GM19099 (cell line): ENCODE results near the gene SLC30A2.

Experiments
- POLR2A ChIP-seq: IDR thresholded peaks from 3 replicates; pipeline ENCODE4 v1.6.1; 2011; ENCODE audit warnings: low read depth; ENCODE audit not compliant: insufficient read length; ENCODE audit errors: extremely low read depth

Gene SLC30A2

GRCh38 chr1:26025517-26025916 lies 20.4 kb downstream of the SLC30A2 start:
- no peak for TF ChIP-seq POLR2A

GRCh38 chr1:26025060-26025459 lies 20.9 kb downstream of the SLC30A2 start:
- no peak for TF ChIP-seq POLR2A

GRCh38 chr1:26023826-26024225 lies 22.1 kb downstream of the SLC30A2 start:
- TF ChIP-seq POLR2A: no peak

GRCh38 chr1:26023009-26023408 lies 22.9 kb downstream of the SLC30A2 start:
- no peak for TF ChIP-seq POLR2A

GRCh38 chr1:26022404-26022779 lies 23.5 kb downstream of the SLC30A2 start:
- TF ChIP-seq POLR2A: no peak

GRCh38 chr1:26021647-26022403 lies 24.1 kb downstream of the SLC30A2 start, which contains the start of gene EXTL1:
Gene EXTL1, plus strand, starts transcription at chr1:26021775. Its CDS starts 872 bp downstream, at chr1:26022647.
- no peak for TF ChIP-seq POLR2A

GRCh38 chr1:26020941-26021646 lies 24.8 kb downstream of the SLC30A2 start:
- TF ChIP-seq POLR2A: no peak

- TF ChIP-seq POLR2A: no peak
These were observed 25.6 kb downstream of the SLC30A2 start for GRCh38 chr1:26020330-26020768.

GRCh38 chr1:26019641-26020315 lies 26.1 kb downstream of the SLC30A2 start:
- TF ChIP-seq POLR2A: no peak

GRCh38 chr1:26017606-26018005 lies 28.3 kb downstream of the SLC30A2 start:
- TF ChIP-seq POLR2A: no peak

GRCh38 chr1:26016953-26017545 lies 28.9 kb downstream of the SLC30A2 start:
- TF ChIP-seq POLR2A: no peak

GRCh38 chr1:26016258-26016952 lies 29.5 kb downstream of the SLC30A2 start:
- no peak for TF ChIP-seq POLR2A

- no peak for TF ChIP-seq POLR2A
These were observed 30.6 kb downstream of the SLC30A2 start for GRCh38 chr1:26015358-26015757.

GRCh38 chr1:26014179-26014578 lies 31.7 kb downstream of the SLC30A2 start:
- TF ChIP-seq POLR2A: no peak

GRCh38 chr1:26012864-26013263 lies 33.1 kb downstream of the SLC30A2 start:
- no peak for TF ChIP-seq POLR2A

GRCh38 chr1:26010825-26011224 lies 35.1 kb downstream of the SLC30A2 start:
- no peak for TF ChIP-seq POLR2A
